HG03521 (cell line): ENCODE measurements around the gene TBXAS1.
"Not testable (repeated sequence)": the region's sequence is repeated elsewhere in the genome, so short reads cannot be mapped to it uniquely, and the experiment has no call there.

Experiments
- ATAC-seq: cut with Tn5 transposase; IDR thresholded peaks from one replicate; pipeline ENCODE4 v1.9.1; 2021; ENCODE audit warnings: mild to moderate bottlenecking, moderate library complexity; ENCODE audit not compliant: unreplicated experiment

Gene TBXAS1

DNA sequence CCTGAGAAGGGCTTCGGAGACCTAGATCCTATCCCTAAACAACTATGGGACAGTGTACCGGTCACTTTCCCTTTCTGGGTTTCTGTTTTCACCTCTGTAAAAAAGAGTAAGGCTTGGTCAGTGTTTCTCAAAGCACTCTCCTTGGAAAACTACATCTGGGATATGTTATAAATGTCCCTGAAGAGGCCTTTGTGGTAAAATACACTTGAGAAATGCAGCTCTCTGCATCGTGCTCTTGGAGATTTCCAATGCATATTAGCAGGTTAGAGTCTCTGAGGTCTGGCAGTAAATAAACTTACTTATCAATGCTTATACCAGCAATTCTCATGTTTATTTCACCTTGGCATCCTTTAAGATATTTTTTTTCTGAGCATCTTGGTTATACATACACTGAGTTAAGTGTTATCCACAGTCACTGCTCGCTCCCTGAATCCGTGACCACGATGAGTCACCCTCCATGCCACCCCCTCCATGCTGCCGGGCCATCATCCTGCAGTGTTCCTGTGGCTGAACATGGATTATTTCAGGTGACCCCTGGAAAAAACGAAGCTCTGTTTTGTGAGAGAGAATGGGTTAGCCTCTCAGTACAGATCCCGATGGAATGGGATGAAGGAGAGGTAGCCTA, 3.3 kb upstream of the TBXAS1 start:
- no peak for ATAC-seq

DNA sequence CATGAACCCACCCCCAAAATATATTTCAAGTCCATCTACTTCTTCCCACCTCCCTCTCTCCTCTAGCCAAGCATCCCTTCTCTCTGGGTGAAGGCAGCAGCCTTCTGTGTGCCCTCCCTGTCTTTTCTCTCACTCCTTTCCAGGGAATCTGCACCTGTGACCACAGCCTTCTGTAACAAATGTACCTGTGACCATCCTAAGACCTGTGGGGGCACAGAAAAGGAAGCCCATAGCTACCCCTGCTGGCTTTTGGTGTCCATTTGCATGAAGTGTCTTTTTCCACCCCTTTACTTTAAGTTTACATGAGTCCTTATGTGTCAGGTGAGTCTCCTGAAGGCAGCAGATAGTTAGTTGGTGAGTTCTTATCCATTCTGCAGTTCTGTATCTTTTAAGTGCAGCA, 2.0 kb upstream of the TBXAS1 start:
- no peak for ATAC-seq

DNA sequence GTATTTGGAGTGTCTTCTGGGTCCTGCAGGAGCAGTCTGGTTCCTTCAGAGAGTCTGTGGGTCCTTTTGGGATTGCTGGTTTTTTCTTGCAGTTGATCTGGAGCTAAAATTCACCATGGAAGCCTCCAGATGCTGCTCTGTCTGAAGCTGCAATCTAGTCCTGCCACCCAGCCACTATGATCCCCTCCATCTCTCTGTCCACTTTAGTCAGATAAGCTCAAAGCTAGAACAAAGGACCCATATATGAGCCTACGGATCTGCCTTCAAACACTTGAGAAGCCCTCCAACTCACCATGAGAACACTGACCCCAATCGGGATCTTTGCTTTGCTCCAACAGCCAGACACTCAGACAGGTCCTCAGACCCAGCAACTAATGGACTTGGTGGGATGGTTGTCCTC, 618 bp upstream of the TBXAS1 start:
- ATAC-seq: no peak

DNA sequence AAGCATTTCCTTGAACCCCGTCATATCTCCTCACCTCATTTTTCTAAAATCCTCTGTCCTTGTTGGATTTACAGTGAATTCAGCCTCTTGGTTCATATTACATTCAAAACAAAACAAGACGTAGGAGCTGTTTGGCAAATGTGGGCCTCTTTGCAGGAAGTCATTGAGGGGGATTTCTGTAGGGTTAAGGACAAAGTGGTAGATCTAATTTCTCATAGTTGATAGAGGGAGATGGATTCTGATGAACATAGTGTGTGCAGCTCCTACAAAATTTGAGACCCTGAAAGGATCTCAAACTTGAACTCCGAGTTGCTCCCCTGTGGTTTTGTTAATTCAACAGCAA, 682 bp downstream of the TBXAS1 start:
- ATAC-seq: no peak

DNA sequence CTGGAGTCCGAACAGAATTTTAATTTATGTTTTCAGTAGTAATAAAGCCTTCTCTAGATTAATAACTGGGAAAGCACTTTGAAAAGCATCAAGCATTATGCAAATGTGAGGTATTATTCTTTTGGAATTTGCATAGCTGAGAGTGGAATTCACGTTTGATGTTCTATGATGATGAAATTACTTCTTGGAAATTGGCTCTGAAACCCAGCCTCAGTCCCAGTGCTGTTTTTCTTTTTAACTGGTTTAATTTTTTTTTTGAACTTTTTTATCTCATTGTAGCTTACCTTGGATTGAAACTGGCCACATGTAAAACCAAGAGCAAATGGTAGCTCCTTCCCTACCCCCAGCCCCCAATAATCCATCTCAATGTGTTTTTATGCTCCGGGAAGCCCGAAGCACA, 1.2 kb downstream of the TBXAS1 start:
- ATAC-seq: no peak

DNA sequence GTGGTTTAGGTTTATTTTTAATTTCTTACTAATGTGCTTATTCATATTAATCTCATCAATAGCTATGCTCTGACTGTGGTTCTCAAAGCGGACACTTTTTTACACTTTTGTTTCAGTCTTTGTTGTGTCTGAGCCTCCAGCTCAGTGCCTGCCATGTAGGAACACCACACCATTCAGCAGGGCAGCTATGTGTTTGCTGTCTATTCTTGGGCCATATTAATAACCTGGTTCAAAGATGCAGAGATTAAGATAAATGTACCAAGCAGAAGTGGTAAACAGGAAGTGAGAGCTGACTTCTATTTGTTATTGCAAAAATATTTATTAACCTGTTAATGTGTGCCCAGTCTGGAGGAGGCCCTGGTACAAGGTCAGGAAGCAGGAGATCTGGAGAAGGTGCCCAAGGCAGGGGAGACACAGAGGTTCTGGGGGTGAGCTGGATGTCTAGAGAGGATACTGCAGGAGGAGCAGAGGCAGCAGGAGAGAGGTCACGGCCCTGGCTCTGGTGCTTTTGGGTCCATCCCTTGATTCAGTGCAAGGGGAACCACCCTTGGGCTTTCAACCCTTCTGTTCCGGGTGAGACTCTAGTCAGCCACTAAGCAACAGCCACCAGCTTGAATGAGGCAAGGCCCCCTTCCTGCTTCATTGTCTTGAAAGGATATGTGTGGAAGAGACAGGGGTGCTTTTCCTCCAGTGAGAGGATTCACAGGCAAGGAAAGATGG, 1.9 kb downstream of the TBXAS1 start:
- ATAC-seq: peak; percentile 37

DNA sequence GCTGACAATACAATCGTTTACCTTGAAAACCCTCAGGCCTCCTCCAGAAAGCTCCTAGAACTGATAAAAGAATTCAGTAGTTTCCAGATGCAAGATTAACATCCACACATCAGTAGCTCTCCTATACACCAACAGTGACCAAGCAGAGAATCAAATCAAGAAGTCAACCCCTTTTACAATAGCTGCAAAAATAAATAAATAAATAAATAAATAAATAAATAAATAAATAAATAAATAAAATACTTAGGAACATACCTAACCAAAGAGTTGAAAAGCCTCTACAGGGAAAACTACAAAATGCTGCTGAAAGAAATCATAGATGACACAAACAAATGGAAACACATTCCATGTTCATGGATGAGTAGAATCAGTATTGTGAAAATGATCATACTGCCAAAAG, 6.8 kb downstream of the TBXAS1 start:
- not testable (repeated sequence) for ATAC-seq

DNA sequence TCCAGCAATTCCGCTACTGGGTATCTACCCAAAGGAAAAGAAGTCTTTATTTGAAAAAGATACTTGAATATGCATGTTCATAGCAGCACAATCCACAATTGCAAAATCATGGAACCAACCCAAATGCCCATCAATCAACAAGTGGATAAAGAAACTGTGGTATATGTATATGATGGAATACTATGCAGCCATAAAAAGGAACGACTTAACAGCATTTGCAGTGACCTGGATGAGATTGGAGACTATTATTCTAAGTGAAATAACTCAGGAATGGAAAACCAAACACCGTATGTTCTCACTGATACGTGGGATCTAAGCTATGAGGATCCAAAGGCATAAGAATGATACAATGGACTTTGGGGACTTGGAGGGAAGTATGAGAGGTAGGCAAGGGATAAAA, 8.2 kb downstream of the TBXAS1 start:
- not testable (repeated sequence) for ATAC-seq

DNA sequence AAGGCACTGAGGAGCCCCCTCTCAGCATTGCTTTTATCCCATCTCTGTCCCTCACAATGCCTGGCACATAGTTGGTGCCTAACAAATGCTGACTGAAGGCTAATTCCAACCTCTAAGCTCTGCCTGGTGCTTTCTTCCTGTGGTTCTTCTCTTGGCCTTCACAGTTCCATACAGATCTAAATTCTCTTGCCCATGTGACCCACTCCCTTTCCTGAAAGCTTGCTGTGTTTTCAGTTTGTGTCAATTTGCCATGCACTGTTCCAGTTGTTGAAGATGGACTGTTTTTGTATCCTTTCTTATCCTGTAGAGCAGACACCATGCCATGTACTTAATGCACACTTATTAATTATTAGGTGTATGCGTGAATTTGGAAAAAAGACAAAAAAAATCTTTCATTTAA, 9.2 kb downstream of the TBXAS1 start:
- ATAC-seq: no peak

DNA sequence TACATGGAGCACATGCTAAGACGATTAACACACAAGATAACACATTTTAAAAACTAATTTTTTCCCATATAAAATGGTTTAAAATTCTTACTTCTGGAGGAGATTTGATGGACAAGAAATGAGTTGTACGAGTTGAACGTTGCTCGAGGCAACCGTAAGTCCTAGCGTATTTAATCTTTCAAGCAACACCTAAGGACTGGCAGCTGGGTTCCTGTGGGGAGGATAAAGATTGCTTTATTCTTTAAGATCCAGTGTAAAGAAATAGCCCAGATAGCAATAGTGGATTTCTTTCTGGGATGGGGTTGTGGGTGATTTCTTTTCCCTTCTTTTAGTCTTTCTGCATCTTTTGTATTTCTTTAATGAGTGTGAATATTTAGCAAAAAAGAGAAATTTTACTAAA, 9.8 kb downstream of the TBXAS1 start:
- ATAC-seq: no peak

DNA sequence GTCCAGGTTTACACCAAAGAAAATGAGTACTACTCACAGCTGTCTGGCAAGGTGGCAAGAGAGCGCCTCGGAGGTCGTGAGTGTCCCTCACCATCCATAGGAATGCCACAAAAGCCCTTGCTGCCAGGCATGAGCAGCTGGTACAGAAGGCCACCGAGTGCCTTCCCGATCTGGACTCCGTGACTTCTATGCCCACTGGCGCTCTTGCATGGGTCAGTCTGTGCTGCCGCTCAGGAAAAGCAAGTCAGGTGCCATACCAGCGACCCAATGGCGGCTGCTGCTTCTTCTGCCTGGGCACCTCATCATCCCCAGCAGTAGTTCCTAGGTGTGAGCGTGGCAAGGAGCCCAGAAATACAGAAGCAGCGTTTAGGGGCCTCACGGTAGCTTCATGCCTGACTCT, 11.7 kb downstream of the TBXAS1 start:
- ATAC-seq: no peak

DNA sequence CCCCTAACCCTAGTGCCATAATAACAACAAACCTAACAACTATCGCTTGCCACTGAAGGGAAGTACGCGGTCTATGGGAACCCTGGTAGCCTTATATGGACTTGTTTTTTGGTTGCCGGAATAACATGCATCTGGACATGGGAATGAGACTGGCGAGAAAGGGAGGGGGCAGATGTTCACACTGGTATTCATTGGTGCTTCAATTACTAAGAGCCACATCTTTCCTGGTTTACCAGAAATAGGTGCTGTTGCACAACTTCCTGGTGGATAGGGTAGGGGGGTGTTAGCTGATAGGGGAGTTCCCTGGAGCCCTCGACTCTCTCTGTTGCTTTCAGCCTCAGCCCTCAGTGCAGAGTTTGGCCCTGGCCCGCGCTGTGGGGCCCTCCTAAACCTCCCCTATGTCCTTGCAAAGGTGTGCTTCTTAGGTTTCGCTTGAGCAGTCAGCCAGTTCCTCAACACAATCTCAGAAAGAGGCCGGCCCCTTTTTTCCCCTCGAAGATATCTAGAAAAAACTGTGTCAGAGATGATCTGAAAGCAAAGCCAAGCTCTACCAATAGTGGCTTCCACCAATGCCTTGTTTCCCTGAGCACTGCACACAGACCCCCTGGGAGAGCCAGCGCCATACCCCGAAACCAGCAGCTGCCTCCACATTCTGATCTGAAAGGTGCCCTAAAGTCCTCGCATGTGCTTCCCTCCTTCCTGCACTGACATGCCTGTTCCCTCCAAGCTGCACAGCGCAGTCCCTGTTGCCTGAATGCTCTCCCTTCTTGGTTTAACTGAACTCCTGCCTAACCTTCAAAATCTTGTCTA, 13.5 kb downstream of the TBXAS1 start:
- ATAC-seq: no peak

DNA sequence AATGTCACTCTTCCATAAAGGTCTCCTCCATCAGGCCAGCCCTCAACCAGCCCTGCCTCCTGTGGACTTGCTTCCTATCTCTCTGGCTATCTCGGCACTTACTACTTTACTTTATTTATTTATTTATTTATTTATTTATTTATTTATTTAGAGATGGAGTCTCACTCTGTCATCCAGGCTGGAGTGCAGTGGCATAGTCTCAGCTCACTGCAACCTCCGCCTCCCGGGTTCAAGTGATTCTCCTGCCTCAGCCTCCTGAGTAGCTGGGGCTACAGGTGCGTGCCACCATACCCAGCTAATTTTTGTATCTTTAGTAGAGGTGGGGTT, 14.1 kb downstream of the TBXAS1 start:
- not testable (repeated sequence) for ATAC-seq

DNA sequence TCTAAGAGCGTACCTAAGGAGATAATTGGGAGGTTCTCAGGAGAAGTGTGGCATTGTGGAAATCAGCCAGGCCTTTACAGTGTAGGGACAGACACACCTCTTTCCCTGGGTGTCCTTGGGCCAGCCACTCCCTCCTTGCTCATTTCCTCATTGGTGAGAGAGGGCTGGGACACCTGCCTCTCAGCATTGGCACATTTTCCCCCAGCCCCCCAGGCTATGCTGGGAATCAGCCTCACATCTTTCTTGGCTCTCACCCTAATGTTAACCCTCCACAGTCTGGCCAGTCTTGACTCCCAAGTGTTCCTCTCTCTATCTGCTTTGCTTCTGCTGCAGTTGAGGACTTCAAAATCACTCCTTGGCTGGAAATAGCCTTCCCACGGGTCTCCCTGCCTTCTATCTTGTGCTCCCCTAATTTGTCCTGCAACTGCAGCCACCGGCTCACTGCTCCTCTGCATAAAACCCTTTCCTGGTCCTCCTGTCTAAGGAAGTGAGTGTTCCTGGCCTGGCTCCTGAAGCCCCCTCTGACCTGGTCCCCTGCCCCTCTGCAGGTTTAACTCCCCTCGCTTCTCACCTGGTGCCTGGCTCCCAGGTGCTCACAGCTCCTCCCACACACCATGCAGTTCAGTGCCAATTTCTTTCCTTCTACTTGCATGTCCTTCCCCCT, 15.8 kb downstream of the TBXAS1 start:
- ATAC-seq: no peak

DNA sequence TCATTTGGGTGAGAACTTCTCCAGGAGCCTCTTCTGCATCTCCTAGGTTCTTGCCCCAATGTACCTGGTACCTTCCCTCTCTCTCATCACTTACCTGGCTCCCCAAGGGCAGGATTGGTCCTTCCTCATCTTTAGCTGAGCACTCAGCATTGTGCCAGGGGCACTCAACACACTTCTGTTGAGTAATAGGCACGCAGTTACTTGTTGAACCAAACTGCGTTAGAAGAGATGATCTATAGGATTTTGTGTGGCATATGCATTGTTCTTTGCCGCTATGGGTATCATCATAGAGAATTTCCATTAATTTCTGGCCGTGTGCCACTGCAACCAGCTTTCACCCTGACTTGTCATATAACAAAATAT, 16.4 kb downstream of the TBXAS1 start:
- ATAC-seq: no peak

DNA sequence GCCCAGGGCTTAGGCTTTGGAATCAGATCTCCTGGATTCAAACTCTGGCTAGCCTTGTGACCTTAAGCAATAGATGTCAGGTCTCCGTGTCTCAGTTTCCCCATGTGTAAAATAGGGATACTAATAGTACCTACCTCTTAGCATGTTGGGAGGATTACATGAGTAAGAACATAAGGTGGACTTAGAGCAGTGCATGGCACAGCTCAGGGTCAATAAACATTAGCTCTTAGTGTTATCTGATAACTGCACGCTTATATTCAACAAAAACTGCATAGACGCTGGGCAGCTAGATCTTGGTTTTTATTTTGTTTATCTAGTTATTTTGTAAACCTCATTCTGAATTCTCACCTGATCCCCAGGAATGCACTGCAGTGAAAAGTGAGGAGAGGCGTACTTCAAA, 17.2 kb downstream of the TBXAS1 start:
- ATAC-seq: no peak

DNA sequence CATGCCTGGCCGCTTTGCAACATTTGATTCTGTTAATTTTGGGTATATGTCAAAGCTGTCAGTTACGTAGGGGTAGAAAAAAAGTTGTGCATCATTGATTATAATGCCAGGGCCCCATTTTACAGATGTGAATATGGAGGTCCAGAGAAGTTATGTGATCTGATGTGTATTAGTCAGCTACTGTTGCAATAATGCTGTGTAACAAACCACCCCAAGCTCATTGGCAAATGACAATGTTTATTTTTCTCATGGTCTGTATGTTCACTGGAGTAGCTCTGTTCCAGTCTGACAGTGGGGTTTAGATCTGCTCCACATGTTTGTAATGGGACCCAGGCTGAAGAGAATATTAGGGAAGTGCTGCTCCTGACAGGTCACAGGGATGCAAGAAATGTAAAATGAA, 19.2 kb downstream of the TBXAS1 start:
- ATAC-seq: no peak

DNA sequence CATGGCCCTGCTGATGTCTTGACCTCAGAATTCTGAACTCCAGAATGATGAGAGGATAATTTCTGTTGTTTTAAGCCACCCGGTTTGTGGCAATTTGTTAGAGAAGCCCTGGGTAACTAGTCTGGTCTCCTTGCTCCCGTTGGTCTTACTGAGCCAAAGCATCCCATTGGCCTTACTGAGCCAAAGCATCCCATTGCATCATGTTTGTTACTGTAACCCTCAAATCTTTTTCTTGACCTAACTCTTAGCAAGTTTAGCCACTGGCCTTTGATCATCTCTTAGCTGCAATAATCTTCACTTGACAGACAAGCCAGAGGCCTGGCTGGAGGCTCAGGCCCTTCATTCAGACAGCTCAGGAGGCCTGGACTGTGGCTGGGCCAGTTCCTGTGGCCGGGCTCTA, 21.8 kb downstream of the TBXAS1 start:
- no peak for ATAC-seq

DNA sequence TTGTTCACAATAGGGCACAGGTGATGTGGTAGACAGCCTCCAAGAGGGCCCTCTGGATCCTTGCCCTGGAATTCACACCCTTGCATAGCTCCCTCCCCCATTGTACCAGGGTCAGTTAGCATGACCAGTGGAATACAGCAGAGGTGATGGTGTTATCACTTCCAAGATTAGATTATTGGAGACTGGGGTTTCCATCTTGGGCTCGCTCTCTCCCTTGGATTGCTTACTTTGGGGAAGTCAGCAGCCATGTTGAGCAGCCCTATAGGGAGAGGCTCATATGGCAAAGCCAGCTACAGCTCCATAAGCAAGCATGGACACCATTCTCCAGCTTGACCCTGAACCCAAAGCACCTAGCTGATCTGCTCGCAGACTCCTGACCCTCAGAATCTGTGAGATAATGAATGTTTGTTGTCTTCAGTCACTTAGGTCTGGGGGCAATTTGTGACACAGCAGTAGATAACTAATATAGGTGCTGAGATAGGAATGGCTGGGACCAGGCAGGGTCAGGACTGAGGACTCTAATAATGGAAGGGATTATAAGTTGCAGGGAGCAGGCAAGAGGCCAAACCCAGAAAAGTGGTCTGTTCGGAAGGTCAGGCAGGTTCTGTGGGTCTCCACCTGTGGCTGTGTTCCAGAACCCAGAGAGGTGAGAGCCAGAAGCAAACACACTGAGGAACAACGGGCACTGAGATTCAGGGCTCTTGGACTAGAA, 22.9 kb downstream of the TBXAS1 start:
- no peak for ATAC-seq

DNA sequence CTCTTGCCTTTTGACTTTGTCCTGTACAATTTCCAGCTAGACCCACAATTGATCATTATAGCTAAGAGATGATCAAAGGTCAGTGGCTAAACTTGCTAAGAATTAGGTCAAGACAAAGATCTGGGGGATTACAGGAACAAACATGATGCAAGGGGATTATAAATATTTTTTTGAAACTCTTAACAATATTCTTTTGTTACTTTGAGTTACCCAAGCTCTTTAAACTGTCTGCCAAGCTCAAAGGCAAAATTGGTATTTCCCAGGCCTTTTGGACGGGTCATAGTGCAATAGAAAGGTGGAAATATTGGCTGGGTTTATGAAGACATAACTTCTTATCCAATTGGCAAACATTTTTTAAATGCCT, 23.4 kb downstream of the TBXAS1 start:
- ATAC-seq: no peak

DNA sequence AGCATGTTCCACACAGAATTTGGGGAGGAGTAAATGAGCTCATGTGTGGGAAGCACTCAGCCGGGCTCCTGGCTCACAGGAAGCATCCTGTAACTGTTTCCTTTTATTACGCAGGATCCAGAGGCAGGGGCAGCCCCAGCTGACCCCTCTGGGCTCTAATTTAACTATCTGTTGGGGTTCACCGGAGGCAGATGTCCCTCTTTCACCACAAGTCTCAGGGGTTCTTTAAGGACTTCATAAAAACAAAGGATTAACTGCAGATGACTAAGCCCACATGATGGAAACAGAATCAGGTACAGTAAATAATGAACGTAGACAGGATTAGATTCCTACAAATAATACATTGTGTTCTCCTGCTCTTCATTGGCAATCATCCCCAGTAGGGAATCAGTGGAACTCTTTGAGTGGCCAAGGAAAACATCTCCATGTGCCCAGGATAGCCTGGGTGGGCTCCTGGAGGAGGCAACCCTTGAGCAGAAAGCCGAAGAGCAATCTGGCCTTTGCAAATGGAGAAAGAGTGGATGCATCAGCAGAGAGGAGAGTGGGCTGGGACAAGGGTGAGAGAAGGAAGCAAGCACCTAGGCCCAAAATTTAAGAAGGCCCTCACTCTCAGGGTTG, 24.6 kb downstream of the TBXAS1 start:
- no peak for ATAC-seq
